Vagina (tissue), 2 donors: ENCODE data around the gene ZNF451. TPM values are rescaled to one million over a fixed set of nuclear protein-coding genes. Genes with fewer than 3 reads are reported as not detected.

Experiments used
- DNase-seq, 2 donors: peaks; one replicate each; pipeline ENCODE4 v3.0.0-alpha.2; 2017; ENCODE audit errors: extremely low spot score in 2 of 2
- H3K27ac ChIP-seq: fragments of 200-600 bp; sonication (generic); one replicate; pipeline ENCODE4 v1.5.1; 2019
- H3K27me3 ChIP-seq: fragments of 200-600 bp; sonication (generic); one replicate; pipeline ENCODE4 v1.5.1; 2019
- H3K36me3 ChIP-seq, 2 donors: fragments of 200-600 bp; sonication (generic); one replicate each; pipeline ENCODE4 v1.5.1; 2017 to 2019
- H3K4me1 ChIP-seq: fragments of 200-600 bp; sonication (generic); one replicate; pipeline ENCODE4 v1.5.1; 2019
- H3K4me3 ChIP-seq, 2 donors: fragments of 200-600 bp; sonication (generic); 1 replicate in 1 of 2; 2 replicates in 1 of 2; pipeline ENCODE4 v1.5.1; 2016 to 2019
- H3K9me3 ChIP-seq: fragments of 200-600 bp; sonication (generic); one replicate; pipeline ENCODE4 v1.5.1; 2019
- POLR2A ChIP-seq, 2 donors: fragments of 450-650 bp; IDR thresholded peaks; one replicate each; pipeline ENCODE4 v1.6.1; 2017; ENCODE audit warnings: antibody characterized with exemption in 2 of 2, mild to moderate bottlenecking in 2 of 2, moderate library complexity in 2 of 2
- POLR2AphosphoS5 ChIP-seq, 2 donors: sonication (generic); formaldehyde crosslinking; IDR thresholded peaks; one replicate each; pipeline ENCODE4 v1.9.0; 2017; ENCODE audit warnings: antibody characterized with exemption in 2 of 2, mild to moderate bottlenecking in 2 of 2, low read depth in 1 of 2; ENCODE audit not compliant: insufficient read depth in 1 of 2
- intact Hi-C: fragments of 100-400 bp; cut with DNase I; formaldehyde crosslinking; loops from one replicate; pipeline ENCODE4 v1.15.1; 2023
- total RNA-seq: library from RNA; depleted of rRNA; stranded (reverse); fragments of >200 nt; gene quantifications from one replicate; pipeline ENCODE4 v1.2.3, GENCODE V29; 2016
- TF ChIP-seq, protein P1 (sequence below), 3 experiments: fragments of 450-650 bp in 2 of 3; fragments of 200-600 bp in 1 of 3; sonication (generic) in 1 of 3; IDR thresholded peaks; one replicate each; pipeline ENCODE4 v1.5.1; 2017 to 2019; ENCODE audit warnings: antibody characterized with exemption in 3 of 3, mild to moderate bottlenecking in 2 of 3, moderate library complexity in 2 of 3

The ZNF451 gene
- total RNA-seq, 1 donor from 2014 or later, result 43.5 TPM

DNA sequence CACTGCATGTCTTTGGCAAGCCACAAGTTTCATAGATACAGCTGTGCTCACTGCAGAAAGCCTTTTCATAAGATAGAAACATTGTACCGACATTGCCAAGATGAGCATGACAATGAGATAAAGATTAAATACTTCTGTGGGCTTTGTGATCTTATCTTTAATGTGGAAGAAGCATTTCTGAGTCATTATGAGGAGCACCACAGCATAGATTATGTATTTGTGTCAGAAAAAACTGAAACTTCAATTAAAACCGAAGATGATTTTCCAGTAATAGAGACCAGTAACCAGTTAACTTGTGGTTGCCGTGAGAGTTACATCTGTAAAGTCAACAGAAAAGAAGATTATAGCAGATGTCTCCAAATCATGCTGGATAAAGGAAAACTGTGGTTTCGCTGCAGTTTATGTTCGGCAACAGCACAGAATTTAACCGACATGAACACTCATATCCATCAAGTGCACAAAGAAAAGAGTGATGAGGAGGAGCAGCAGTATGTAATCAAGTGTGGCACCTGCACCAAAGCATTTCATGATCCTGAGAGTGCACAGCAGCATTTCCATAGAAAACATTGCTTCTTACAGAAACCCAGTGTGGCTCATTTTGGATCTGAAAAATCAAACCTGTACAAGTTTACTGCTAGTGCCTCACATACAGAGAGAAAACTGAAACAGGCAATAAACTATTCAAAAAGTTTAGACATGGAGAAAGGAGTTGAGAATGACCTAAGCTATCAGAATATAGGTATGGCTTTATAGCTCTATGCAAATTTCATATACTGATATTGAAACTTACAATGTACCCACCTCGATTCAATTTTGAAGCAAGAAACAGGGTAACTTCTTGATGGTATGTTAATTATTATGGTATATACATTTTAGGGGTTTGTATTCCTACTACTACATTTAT lies 58.2 kb downstream of the ZNF451 start:
- Histone ChIP-seq H3K27me3 (no peaks in the 10 kb centered on the region), H3K9me3 (no peaks in the 10 kb centered on the region), H3K4me1 (no peaks in the 10 kb centered on the region), H3K4me3 (no peak overlapping the region), H3K27ac (no peak overlapping the region), H3K36me3 (peaks cover 0 to 28% of the 10 kb centered on the region in 2 donors)
- TF ChIP-seq, protein P1, sequence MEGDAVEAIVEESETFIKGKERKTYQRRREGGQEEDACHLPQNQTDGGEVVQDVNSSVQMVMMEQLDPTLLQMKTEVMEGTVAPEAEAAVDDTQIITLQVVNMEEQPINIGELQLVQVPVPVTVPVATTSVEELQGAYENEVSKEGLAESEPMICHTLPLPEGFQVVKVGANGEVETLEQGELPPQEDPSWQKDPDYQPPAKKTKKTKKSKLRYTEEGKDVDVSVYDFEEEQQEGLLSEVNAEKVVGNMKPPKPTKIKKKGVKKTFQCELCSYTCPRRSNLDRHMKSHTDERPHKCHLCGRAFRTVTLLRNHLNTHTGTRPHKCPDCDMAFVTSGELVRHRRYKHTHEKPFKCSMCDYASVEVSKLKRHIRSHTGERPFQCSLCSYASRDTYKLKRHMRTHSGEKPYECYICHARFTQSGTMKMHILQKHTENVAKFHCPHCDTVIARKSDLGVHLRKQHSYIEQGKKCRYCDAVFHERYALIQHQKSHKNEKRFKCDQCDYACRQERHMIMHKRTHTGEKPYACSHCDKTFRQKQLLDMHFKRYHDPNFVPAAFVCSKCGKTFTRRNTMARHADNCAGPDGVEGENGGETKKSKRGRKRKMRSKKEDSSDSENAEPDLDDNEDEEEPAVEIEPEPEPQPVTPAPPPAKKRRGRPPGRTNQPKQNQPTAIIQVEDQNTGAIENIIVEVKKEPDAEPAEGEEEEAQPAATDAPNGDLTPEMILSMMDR (IDR thresholded peaks at IDR 0.05), result no peak
- TF ChIP-seq POLR2AphosphoS5 (IDR thresholded peaks at IDR 0.05; ENCODE audit: insufficient read depth in 1 of 2, low read depth in 1 of 2), result no peak
- DNase-seq, result no peak
- intact Hi-C loops, result no loop called here

DNA sequence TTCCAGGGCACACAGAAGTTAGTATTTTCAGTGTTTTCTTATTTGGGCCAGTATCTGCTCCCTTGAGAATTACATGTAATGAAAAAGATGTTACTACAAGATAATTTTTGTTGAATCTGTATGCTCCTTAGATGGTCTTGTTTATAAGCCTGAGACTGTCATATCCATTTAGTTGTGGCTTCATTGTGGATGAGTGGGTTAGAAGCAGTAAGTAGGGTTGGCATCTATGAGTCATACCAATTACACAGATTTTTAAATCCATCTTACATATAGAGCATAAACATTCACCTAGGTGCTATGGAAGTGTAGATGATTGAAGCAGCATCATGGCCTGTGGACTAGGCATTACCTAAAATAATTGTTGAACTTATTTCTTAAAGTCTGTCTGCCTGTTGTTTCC lies 68.7 kb downstream of the ZNF451 start:
- intact Hi-C loops, result no loop called here
- H3K27me3 ChIP-seq, result no peaks in the 10 kb centered on the region
- no peaks in the 10 kb centered on the region for H3K4me1 ChIP-seq
- H3K9me3 ChIP-seq, result no peaks in the 10 kb centered on the region
- DNase-seq, result no peak
- TF ChIP-seq, protein P1 (IDR thresholded peaks at IDR 0.05), result no peak
- no peak for TF ChIP-seq POLR2A (IDR thresholded peaks at IDR 0.05)
- no peak for TF ChIP-seq POLR2AphosphoS5 (IDR thresholded peaks at IDR 0.05; ENCODE audit: insufficient read depth in 1 of 2, low read depth in 1 of 2)
- no peak overlapping the region for H3K4me3 ChIP-seq
- no peak overlapping the region for H3K27ac ChIP-seq
- H3K36me3 ChIP-seq, result peaks cover 0 to 19% of the 10 kb centered on the region in 2 donors

DNA sequence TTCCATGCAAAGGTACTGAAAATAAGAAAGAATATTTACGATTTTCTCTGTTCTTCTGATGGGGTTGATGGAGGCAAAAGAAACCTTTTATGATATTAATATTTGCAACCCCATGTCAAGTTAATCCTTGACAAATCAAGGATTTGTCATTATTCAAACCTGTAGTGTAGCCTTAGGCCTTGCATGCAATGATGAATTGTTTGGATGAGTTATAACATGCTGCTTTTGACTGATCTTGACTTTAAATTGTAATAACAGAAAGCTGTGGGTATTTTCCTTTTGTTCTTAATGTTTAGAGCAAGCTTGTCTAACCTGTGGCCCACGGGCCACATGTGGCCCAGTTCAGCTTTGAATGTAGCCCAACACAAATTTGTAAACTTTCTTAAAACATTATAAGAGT lies 69.1 kb downstream of the ZNF451 start:
- DNase-seq, result no peak
- no peak overlapping the region for H3K4me3 ChIP-seq
- intact Hi-C loops, result no loop called here
- H3K36me3 ChIP-seq, result peaks cover 0 to 20% of the 10 kb centered on the region in 2 donors
- no peak overlapping the region for H3K27ac ChIP-seq
- no peaks in the 10 kb centered on the region for H3K9me3 ChIP-seq
- H3K27me3 ChIP-seq, result no peaks in the 10 kb centered on the region
- TF ChIP-seq POLR2AphosphoS5 (IDR thresholded peaks at IDR 0.05; ENCODE audit: insufficient read depth in 1 of 2, low read depth in 1 of 2), result no peak
- TF ChIP-seq, protein P1 (IDR thresholded peaks at IDR 0.05), result no peak
- TF ChIP-seq POLR2A (IDR thresholded peaks at IDR 0.05), result no peak
- no peaks in the 10 kb centered on the region for H3K4me1 ChIP-seq

DNA sequence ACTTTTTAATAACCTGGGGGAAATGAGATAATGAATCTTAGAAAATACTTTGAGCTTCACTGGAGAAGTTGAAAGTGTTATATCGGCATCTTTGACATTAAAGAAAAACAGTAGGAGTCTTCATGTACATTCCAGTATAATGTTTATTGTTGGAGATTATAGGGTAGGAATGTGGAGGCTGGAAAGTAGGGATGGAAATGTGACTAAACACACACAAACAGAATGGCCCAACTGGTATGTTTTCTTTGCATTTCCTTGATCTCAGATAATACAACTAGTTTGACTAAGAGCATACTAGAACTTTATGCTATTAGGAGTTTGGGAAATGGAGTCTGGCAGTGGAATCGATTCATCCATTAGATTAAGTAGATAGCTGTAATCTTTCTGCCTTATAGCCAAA lies 72.0 kb downstream of the ZNF451 start:
- TF ChIP-seq POLR2A (IDR thresholded peaks at IDR 0.05) (no peak), POLR2AphosphoS5 (IDR thresholded peaks at IDR 0.05; ENCODE audit: insufficient read depth in 1 of 2, low read depth in 1 of 2) (no peak)
- TF ChIP-seq, protein P1 (IDR thresholded peaks at IDR 0.05), result no peak
- intact Hi-C loops, result no loop called here
- peaks cover 0 to 22% of the 10 kb centered on the region in 2 donors for H3K36me3 ChIP-seq

DNA sequence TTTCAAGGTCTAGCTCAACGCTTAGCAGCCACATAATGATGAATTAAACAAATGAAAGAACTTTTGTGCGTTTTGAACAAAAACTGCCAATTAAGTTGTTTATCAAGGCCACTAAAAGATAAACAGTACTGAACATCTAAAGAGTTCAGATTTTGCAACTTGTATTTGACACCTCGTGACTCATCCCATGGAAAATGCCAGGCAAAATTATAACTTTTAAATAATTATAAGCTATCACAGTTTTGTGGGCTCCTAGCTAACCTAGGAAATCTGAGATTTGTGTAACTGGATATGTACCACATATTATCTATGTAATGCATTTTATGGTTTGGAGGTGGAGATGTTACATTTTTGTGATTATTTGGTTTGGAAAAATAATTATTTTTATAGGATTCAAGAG lies 72.5 kb downstream of the ZNF451 start:
- peaks cover 0 to 25% of the 10 kb centered on the region in 2 donors for H3K36me3 ChIP-seq
- no peak overlapping the region for H3K27ac ChIP-seq
- no peak overlapping the region for H3K4me3 ChIP-seq
- peaks cover 7% of the 10 kb centered on the region for H3K9me3 ChIP-seq
- no peaks in the 10 kb centered on the region for H3K4me1 ChIP-seq
- intact Hi-C loops, result no loop called here
- no peaks in the 10 kb centered on the region for H3K27me3 ChIP-seq
- no peak for DNase-seq
- TF ChIP-seq POLR2AphosphoS5 (IDR thresholded peaks at IDR 0.05; ENCODE audit: insufficient read depth in 1 of 2, low read depth in 1 of 2), result no peak
- no peak for TF ChIP-seq POLR2A (IDR thresholded peaks at IDR 0.05)
- TF ChIP-seq, protein P1 (IDR thresholded peaks at IDR 0.05), result no peak

More for the DNA sequence above, 72.0 kb downstream of the ZNF451 start:
- Histone ChIP-seq H3K4me1 (no peaks in the 10 kb centered on the region), H3K27me3 (no peaks in the 10 kb centered on the region), H3K4me3 (no peak overlapping the region), H3K9me3 (peaks cover 7% of the 10 kb centered on the region), H3K27ac (no peak overlapping the region)
- no peak for DNase-seq
